WERI-Rb-1 (cell line): ENCODE measurements around the gene ATRNL1.

Experiments
- DNase-seq: peaks from one replicate; pipeline ENCODE4 v3.0.0-alpha.2; 2020
- H3K27ac ChIP-seq: fragments of 250-450 bp; sonication (Bioruptor Pico); 2 replicates; pipeline ENCODE4 v1.5.1; 2020; ENCODE audit warnings: mild to moderate bottlenecking, moderate library complexity
- H3K27me3 ChIP-seq: fragments of 250-450 bp; sonication (Bioruptor Pico); 2 replicates; pipeline ENCODE4 v1.5.1; 2021; ENCODE audit warnings: mild to moderate bottlenecking, low read depth, moderate library complexity; ENCODE audit not compliant: insufficient read depth, severe bottlenecking
- H3K36me3 ChIP-seq: fragments of 250-450 bp; sonication (Bioruptor Pico); 2 replicates; pipeline ENCODE4 v1.5.1; 2020; ENCODE audit warnings: mild to moderate bottlenecking, moderate library complexity
- H3K4me3 ChIP-seq: 2 replicates; pipeline ENCODE4 v1.5.1; 2011; ENCODE audit warnings: low read depth, mild to moderate bottlenecking, control low read depth, low read length
- H3K9me3 ChIP-seq: fragments of 250-450 bp; sonication (Bioruptor Pico); 2 replicates; pipeline ENCODE4 v1.5.1; 2021; ENCODE audit warnings: mild to moderate bottlenecking, moderate library complexity; ENCODE audit not compliant: severe bottlenecking
- TF ChIP-seq, protein P1 (sequence below): IDR thresholded peaks from 2 replicates; pipeline ENCODE4 v1.5.1; 2011; ENCODE audit warnings: low read depth, mild to moderate bottlenecking, control low read depth, inconsistent platforms, low read length

ATRNL1 gene

GRCh38 chr10:115141254-115141653 is 48.1 kb downstream of the ATRNL1 start:
- H3K27ac ChIP-seq: no peak overlapping the region
- no peaks in the 10 kb centered on the region for H3K27me3 ChIP-seq
- DNase-seq: no peak
- no peaks in the 10 kb centered on the region for H3K9me3 ChIP-seq
- TF ChIP-seq, protein P1, sequence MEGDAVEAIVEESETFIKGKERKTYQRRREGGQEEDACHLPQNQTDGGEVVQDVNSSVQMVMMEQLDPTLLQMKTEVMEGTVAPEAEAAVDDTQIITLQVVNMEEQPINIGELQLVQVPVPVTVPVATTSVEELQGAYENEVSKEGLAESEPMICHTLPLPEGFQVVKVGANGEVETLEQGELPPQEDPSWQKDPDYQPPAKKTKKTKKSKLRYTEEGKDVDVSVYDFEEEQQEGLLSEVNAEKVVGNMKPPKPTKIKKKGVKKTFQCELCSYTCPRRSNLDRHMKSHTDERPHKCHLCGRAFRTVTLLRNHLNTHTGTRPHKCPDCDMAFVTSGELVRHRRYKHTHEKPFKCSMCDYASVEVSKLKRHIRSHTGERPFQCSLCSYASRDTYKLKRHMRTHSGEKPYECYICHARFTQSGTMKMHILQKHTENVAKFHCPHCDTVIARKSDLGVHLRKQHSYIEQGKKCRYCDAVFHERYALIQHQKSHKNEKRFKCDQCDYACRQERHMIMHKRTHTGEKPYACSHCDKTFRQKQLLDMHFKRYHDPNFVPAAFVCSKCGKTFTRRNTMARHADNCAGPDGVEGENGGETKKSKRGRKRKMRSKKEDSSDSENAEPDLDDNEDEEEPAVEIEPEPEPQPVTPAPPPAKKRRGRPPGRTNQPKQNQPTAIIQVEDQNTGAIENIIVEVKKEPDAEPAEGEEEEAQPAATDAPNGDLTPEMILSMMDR: no peak
- no peaks in the 10 kb centered on the region for H3K36me3 ChIP-seq
- no peak overlapping the region for H3K4me3 ChIP-seq

DNA sequence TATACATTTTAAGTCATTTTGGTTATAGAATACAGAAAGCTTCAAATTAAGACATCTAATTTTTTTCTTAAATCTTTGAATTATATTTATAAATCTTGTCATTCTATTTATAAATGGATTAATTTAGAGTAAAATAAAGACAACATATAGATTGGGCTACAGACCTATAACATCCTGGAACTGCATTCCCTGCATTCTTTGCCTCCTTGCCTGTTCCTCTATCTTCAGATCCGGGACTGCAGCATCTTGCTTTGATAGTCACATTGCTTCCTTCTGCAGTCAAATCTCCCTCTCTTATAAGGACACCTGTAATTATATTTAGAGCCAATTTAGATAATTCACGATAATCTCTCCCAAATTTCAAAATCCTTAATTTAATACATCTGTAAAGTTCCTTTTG is 64.2 kb downstream of the ATRNL1 start:
- Histone ChIP-seq H3K27me3 (no peaks in the 10 kb centered on the region), H3K4me3 (no peak overlapping the region), H3K36me3 (no peaks in the 10 kb centered on the region), H3K9me3 (no peaks in the 10 kb centered on the region), H3K27ac (no peak overlapping the region)
- DNase-seq: no peak
- TF ChIP-seq, protein P1: no peak

DNA sequence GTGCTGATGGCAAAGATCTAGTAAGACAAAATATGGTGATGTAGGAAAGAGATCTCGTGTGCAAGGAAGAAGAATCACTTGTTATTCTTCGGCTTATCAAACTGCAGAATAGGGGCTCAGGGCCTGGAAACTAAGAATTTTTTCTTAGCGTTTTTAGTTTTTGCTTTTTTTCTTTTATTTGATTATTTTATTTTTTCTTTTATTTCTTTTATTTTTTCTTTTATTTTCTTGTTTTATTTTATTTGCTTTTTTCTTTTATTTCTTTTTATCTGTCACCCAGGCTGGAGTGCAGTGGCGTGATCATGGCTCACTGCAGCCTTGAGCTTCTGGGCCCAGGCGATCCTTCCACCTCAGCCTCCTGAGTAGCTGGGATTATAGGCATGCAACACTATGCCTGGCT is 70.0 kb downstream of the ATRNL1 start:
- DNase-seq: no peak
- no peaks in the 10 kb centered on the region; the same call in 1 of the 2 replicates for H3K36me3 ChIP-seq
- H3K4me3 ChIP-seq: no peak overlapping the region
- TF ChIP-seq, protein P1: no peak
- no peaks in the 10 kb centered on the region for H3K9me3 ChIP-seq
- no peaks in the 10 kb centered on the region for H3K27me3 ChIP-seq
- H3K27ac ChIP-seq: no peak overlapping the region

DNA sequence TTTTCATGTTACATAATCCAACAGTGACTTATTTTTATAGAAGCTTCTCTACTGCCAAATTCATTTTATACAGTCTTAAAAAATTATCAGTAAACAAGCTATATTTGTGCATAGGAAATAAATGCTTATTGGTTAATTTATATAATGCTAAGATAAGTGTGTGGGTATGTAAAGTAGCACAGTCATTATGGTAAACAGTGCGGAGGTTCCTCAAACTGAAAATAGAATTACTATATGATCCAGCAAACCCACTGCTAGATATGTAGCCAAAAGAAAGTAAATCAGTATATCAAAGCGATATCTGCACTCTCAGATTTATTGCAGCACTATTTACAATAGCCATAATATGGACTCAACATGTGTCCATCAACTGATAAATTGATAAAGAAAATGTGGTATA is 71.1 kb downstream of the ATRNL1 start:
- no peak overlapping the region for H3K27ac ChIP-seq
- no peak for DNase-seq
- H3K36me3 ChIP-seq: no peaks in the 10 kb centered on the region; the same call in 1 of the 2 replicates
- no peaks in the 10 kb centered on the region for H3K27me3 ChIP-seq
- no peaks in the 10 kb centered on the region for H3K9me3 ChIP-seq
- TF ChIP-seq, protein P1: no peak
- H3K4me3 ChIP-seq: no peak overlapping the region

- no peaks in the 10 kb centered on the region; the same call in 1 of the 2 replicates for H3K36me3 ChIP-seq
- no peak for DNase-seq
- TF ChIP-seq, protein P1: no peak
- H3K27ac ChIP-seq: no peak overlapping the region
- no peaks in the 10 kb centered on the region for H3K9me3 ChIP-seq
- H3K27me3 ChIP-seq: no peaks in the 10 kb centered on the region
- H3K4me3 ChIP-seq: no peak overlapping the region
These were observed 74.6 kb downstream of the ATRNL1 start for GRCh38 chr10:115167751-115168150.

DNA sequence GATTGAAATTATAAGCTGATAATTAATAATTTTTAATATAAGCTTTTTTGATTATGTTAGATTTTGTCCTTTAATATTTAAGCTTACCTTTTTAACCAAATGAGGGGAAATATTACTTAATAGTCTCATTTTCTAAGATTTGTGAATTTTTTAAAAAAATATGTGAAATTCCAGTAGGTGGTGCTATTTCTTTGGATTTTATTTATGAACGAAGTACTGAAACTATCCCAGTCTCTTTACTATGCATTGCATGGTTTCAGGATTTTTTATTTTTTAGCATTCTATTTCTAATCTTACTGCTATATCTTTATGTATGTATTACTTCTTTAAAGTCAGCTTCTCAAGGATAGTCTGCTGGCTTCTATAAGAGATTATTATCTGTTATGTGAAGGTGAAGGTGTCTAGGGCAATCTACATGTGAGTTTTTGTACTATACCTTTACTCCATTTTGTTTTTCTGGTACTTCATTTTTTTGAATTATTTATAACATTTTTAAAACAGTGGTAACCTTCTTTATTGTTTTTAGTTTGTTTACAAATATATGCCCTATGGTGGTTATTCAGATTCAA is 78.3 kb downstream of the ATRNL1 start:
- Histone ChIP-seq H3K9me3 (no peaks in the 10 kb centered on the region), H3K4me3 (no peak overlapping the region), H3K36me3 (no peaks in the 10 kb centered on the region), H3K27me3 (no peaks in the 10 kb centered on the region), H3K27ac (no peak overlapping the region)
- TF ChIP-seq, protein P1: no peak
- DNase-seq: no peak
